Measurements from ENCODE around the gene SORL1-AS1.
A peak's percentile ranks its signal among the peaks of the same experiment; 100 is the strongest.

SORL1-AS1 gene

GRCh38 chr11:121452609-121453150 lies at the start of gene SORL1-AS1:
Gene SORL1-AS1 (minus strand): TSS chr11:121452967.
- DNase-seq (ENCODE audit: low spot score): peak; percentile 87

- DNase-seq (ENCODE audit: low spot score): no peak
These were observed 48.0 kb upstream of the SORL1-AS1 start for GRCh38 chr11:121500717-121501116.

- DNase-seq (ENCODE audit: low spot score): no peak
These were observed 47.5 kb upstream of the SORL1-AS1 start for GRCh38 chr11:121500275-121500674.

GRCh38 chr11:121499405-121499804 lies 46.6 kb upstream of the SORL1-AS1 start:
- DNase-seq (ENCODE audit: low spot score): no peak

GRCh38 chr11:121497176-121497998 lies 44.6 kb upstream of the SORL1-AS1 start:
- no peak for DNase-seq (ENCODE audit: low spot score)

GRCh38 chr11:121494355-121495099 lies 41.8 kb upstream of the SORL1-AS1 start:
- peak; percentile 25 for DNase-seq (ENCODE audit: low spot score)

- no peak for DNase-seq (ENCODE audit: low spot score)
These were observed 37.1 kb upstream of the SORL1-AS1 start for GRCh38 chr11:121489823-121490222.

GRCh38 chr11:121488641-121489040 lies 35.9 kb upstream of the SORL1-AS1 start:
- no peak for DNase-seq (ENCODE audit: low spot score)

GRCh38 chr11:121488170-121488569 lies 35.4 kb upstream of the SORL1-AS1 start:
- no peak for DNase-seq (ENCODE audit: low spot score)

- DNase-seq (ENCODE audit: low spot score): no peak
These were observed 34.4 kb upstream of the SORL1-AS1 start for GRCh38 chr11:121487191-121487590.

- no peak for DNase-seq (ENCODE audit: low spot score)
These were observed 33.3 kb upstream of the SORL1-AS1 start for GRCh38 chr11:121486054-121486453.

GRCh38 chr11:121485216-121485615 lies 32.4 kb upstream of the SORL1-AS1 start:
- no peak for DNase-seq (ENCODE audit: low spot score)

- no peak for DNase-seq (ENCODE audit: low spot score)
These were observed 31.2 kb upstream of the SORL1-AS1 start for GRCh38 chr11:121483805-121484480.

GRCh38 chr11:121482231-121483129 lies 29.7 kb upstream of the SORL1-AS1 start:
- peak; percentile 79 for DNase-seq (ENCODE audit: low spot score)

- DNase-seq (ENCODE audit: low spot score): peak; percentile 79
These were observed 28.9 kb upstream of the SORL1-AS1 start for GRCh38 chr11:121481484-121482230.

- no peak for DNase-seq (ENCODE audit: low spot score)
These were observed 27.0 kb upstream of the SORL1-AS1 start for GRCh38 chr11:121479698-121480238.

GRCh38 chr11:121478895-121479697 lies 26.3 kb upstream of the SORL1-AS1 start:
- no peak for DNase-seq (ENCODE audit: low spot score)

GRCh38 chr11:121478226-121478894 lies 25.6 kb upstream of the SORL1-AS1 start:
- no peak for DNase-seq (ENCODE audit: low spot score)
